Measurements from ENCODE around the gene ECHDC3. TPM values are rescaled to one million over a fixed set of nuclear protein-coding genes. Genes with fewer than 3 reads are reported as not detected.

Gene ECHDC3
- total and polyA plus RNA-seq, 2 of the 8 experiments (the other 6 are each of a cell fraction or from before 2014, with no cell fraction given), result 15.6 to 19.9 TPM

DNA sequence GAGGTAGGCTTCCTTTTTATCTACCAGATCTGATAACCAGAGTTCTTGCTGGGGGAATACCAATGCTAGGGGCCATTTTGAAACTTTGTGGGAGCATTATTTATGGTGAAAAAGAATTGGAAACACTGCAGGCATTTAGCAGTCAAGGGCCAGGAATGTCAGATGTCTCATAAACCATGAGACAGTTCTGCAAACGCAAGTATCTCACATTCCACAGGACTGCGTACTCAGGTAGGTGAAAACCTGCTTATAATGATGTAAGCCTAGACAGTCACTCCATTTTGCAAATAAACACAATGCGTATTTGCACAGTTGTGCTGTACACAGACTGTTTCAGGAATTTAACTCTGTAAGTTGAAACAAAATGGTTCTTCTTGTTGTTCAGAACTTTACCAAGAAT lies 33.9 kb downstream of the ECHDC3 start:
- Histone ChIP-seq H3K18ac (ENCODE audit: extremely low read depth, low read length) (no peak overlapping the region), H3K36me3 (ENCODE audit: control insufficient read depth in 2 of 4, insufficient read depth in 4 of 4, low read length in 3 of 4) (no peaks in the 10 kb centered on the region), H2AFZ (ENCODE audit: low read length) (no peak overlapping the region), H3K4me3 (ENCODE audit: extremely low read depth in 1 of 4, insufficient read depth in 2 of 4, low read depth in 3 of 4, low read length in 4 of 4) (no peak overlapping the region), H3K23me2 (ENCODE audit: low read depth, low read length) (no peaks in the 10 kb centered on the region), H3K4ac (replicated peaks; ENCODE audit: insufficient read length, low read depth, low read length) (no peak overlapping the region), H3K14ac (ENCODE audit: insufficient read length) (no peak overlapping the region), H3K9me3 (ENCODE audit: insufficient read depth in 2 of 2, low read depth in 1 of 2, low read length in 1 of 2) (no peaks in the 10 kb centered on the region; a peak in 1 of 4 replicates), H3K23ac (ENCODE audit: insufficient read length) (no peak overlapping the region), H4K91ac (replicated peaks; ENCODE audit: insufficient read length, low read length) (no peak overlapping the region), H2BK15ac (ENCODE audit: low read length) (no peak overlapping the region), H2BK5ac (ENCODE audit: low read depth, low read length) (no peak overlapping the region), H2BK12ac (ENCODE audit: low read depth, low read length) (no peak overlapping the region), H4K20me1 (replicated peaks in 1 of 2; ENCODE audit: control insufficient read depth in 1 of 2, insufficient read depth in 2 of 2, low read length in 2 of 2) (no peaks in the 10 kb centered on the region), H3K9ac (replicated peaks in 1 of 4; ENCODE audit: extremely low read depth in 1 of 4, low read depth in 3 of 4, low read length in 3 of 4) (no peak overlapping the region), H3K27me3 (replicated peaks in 1 of 4; ENCODE audit: control insufficient read depth in 3 of 4, extremely low read depth in 1 of 4, insufficient read depth in 3 of 4, low read length in 3 of 4) (no peaks in the 10 kb centered on the region), H3K4me2 (ENCODE audit: insufficient read depth in 1 of 2, low read depth in 2 of 2, low read length in 2 of 2) (no peak overlapping the region), H2BK120ac (replicated peaks; ENCODE audit: low read depth, low read length) (no peak overlapping the region), H3K79me2 (ENCODE audit: control insufficient read depth in 1 of 2, insufficient read depth in 2 of 2, low read length in 2 of 2) (no peaks in the 10 kb centered on the region), H4K8ac (ENCODE audit: extremely low read depth, insufficient read depth, low read length) (no peak overlapping the region), H2BK20ac (ENCODE audit: low read length) (no peak overlapping the region), H4K5ac (ENCODE audit: insufficient read length, low read depth, low read length) (no peak overlapping the region), H3K56ac (replicated peaks; ENCODE audit: insufficient read length, low read depth, low read length) (no peak overlapping the region), H3K27ac (ENCODE audit: low read depth, low read length) (no peak overlapping the region), H3K79me1 (ENCODE audit: low read depth, low read length) (no peaks in the 10 kb centered on the region), H3K4me1 (replicated peaks in 1 of 4; ENCODE audit: control insufficient read depth in 3 of 4, insufficient read depth in 4 of 4, low read length in 3 of 4) (no peaks in the 10 kb centered on the region; a peak in 1 of 7 replicates), H2AK5ac (ENCODE audit: low read depth, low read length) (no peak overlapping the region)
- no peak for FAIRE-seq
- no peak for DNase-seq (ENCODE audit: low read depth in 1 of 2, low spot score in 2 of 2)
- POLR2A ChIA-PET (ENCODE audit: partially characterized antibody), result no interaction called here
- CTCF ChIA-PET (ENCODE audit: partially characterized antibody), result interaction anchor here (0.6 kb wide), 1 partner anchor 432 kb away, joined by 3 read pairs; no protein-coding TSS in a partner anchor
- 84% methylated on average over 3 of the region's 3 CpGs; no CpG with 5 or more reads in 1 of the 2 experiments for WGBS, 2 experiments (ENCODE audit: extremely low coverage in 1 of 2, insufficient coverage in 1 of 2, insufficient read length in 1 of 2, insufficient replicate concordance in 2 of 2, low coverage in 1 of 2, low lambda C conversion rate in 2 of 2, missing lambda C conversion rate in 1 of 2)

Measured in H1 (cell line).